DMS 273 (cell line): ENCODE measurements around the gene TRPC6.
A peak's percentile ranks its signal among the peaks of the same experiment; 100 is the strongest.

Experiments used
- DNase-seq: peaks from one replicate; lab custom pipeline; 2025; ENCODE audit not compliant: unreplicated experiment; lab: John Stamatoyannopoulos, UW

TRPC6 gene

GRCh38 chr11:101583251-101584128 is at the start of gene TRPC6:
Gene TRPC6 (minus strand): TSS chr11:101584007. CDS start chr11:101583503, 504 bp downstream.
- DNase-seq: peak; percentile 2

GRCh38 chr11:101620026-101620425 is 36.2 kb upstream of the TRPC6 start:
- no peak for DNase-seq

GRCh38 chr11:101618709-101619108 is 34.9 kb upstream of the TRPC6 start:
- no peak for DNase-seq

GRCh38 chr11:101617735-101618332 is 34.0 kb upstream of the TRPC6 start:
- no peak for DNase-seq

- no peak for DNase-seq
Measured at GRCh38 chr11:101612481-101612880, 28.7 kb upstream of the TRPC6 start.

GRCh38 chr11:101600924-101601323 is 17.1 kb upstream of the TRPC6 start:
- no peak for DNase-seq

- DNase-seq: no peak
Measured at GRCh38 chr11:101586965-101587364, 3.2 kb upstream of the TRPC6 start.

GRCh38 chr11:101584655-101585054 is 848 bp upstream of the TRPC6 start:
- DNase-seq: no peak

GRCh38 chr11:101584129-101584515 is 315 bp upstream of the TRPC6 start:
- DNase-seq: no peak

GRCh38 chr11:101582989-101583250 is 887 bp downstream of the TRPC6 start:
- DNase-seq: no peak

- DNase-seq: peak; percentile 0
Measured at GRCh38 chr11:101582236-101582988, 1.4 kb downstream of the TRPC6 start.

GRCh38 chr11:101577461-101577860 is 6.3 kb downstream of the TRPC6 start:
- no peak for DNase-seq

GRCh38 chr11:101576456-101576855 is 7.4 kb downstream of the TRPC6 start:
- DNase-seq: no peak

GRCh38 chr11:101574886-101575285 is 8.9 kb downstream of the TRPC6 start:
- DNase-seq: no peak

- no peak for DNase-seq
Measured at GRCh38 chr11:101567071-101567470, 16.7 kb downstream of the TRPC6 start.

- no peak for DNase-seq
Measured at GRCh38 chr11:101566626-101567025, 17.2 kb downstream of the TRPC6 start.

- DNase-seq: no peak
Measured at GRCh38 chr11:101563166-101563565, 20.6 kb downstream of the TRPC6 start.

GRCh38 chr11:101555366-101555765 is 28.4 kb downstream of the TRPC6 start:
- DNase-seq: no peak

GRCh38 chr11:101553891-101554292 is 29.9 kb downstream of the TRPC6 start:
- no peak for DNase-seq

- DNase-seq: no peak
Measured at GRCh38 chr11:101552888-101553287, 30.9 kb downstream of the TRPC6 start.

- no peak for DNase-seq
Measured at GRCh38 chr11:101528541-101528940, 55.3 kb downstream of the TRPC6 start.

- no peak for DNase-seq
Measured at GRCh38 chr11:101523634-101524260, 60.1 kb downstream of the TRPC6 start.
